Effector memory CD8-positive, alpha-beta T cell (primary cell): ENCODE data around the gene DCST2.

ENCODE experiments used
- ATAC-seq: fragments of 150-1000 bp; cut with Tn5 transposase; replicated peaks from 2 replicates; pipeline ENCODE4 v1.10.0; 2021; ENCODE audit warnings: mild to moderate bottlenecking, moderate library complexity
- DNase-seq, 3 experiments: peaks; one replicate each; pipeline ENCODE4 v3.0.0; 2021
- H3K27ac Mint-ChIP-seq, 2 donors: one replicate each; pipeline ENCODE4 v1.8.0; 2022; ENCODE audit warnings: mild to moderate bottlenecking in 2 of 2, mixed read lengths in 2 of 2, moderate library complexity in 2 of 2
- H3K27me3 Mint-ChIP-seq, 2 donors: one replicate each; pipeline ENCODE4 v1.8.0; 2022; ENCODE audit warnings: mixed read lengths in 2 of 2
- H3K36me3 Mint-ChIP-seq: one replicate; pipeline ENCODE4 v1.8.0; 2022; ENCODE audit warnings: mild to moderate bottlenecking, moderate library complexity, mixed read lengths; ENCODE audit not compliant: insufficient read depth
- H3K4me1 Mint-ChIP-seq, 2 donors: one replicate each; pipeline ENCODE4 v1.8.0; 2022; ENCODE audit warnings: low read depth in 2 of 2, mixed read lengths in 2 of 2
- H3K4me3 Mint-ChIP-seq, 2 donors: one replicate each; pipeline ENCODE4 v1.8.0; 2022; ENCODE audit warnings: mild to moderate bottlenecking in 2 of 2, mixed read lengths in 2 of 2, moderate library complexity in 2 of 2
- H3K9me3 Mint-ChIP-seq, 2 donors: one replicate each; pipeline ENCODE4 v1.8.0; 2022; ENCODE audit warnings: mixed read lengths in 2 of 2

The DCST2 gene

GRCh38 chr1:155037851-155038441 lies 4.4 kb upstream of the DCST2 start:
- Mint-ChIP-seq H3K4me1 (peaks cover 0 to 3% of the 10 kb centered on the region in 2 donors), H3K27ac (no peak overlapping the region), H3K27me3 (peaks cover 33 to 39% of the 10 kb centered on the region in 2 donors)

GRCh38 chr1:155037043-155037442 lies 3.5 kb upstream of the DCST2 start:
- H3K27me3 Mint-ChIP-seq = peaks cover 33 to 34% of the 10 kb centered on the region in 2 donors
- DNase-seq = no peak
- H3K4me3 Mint-ChIP-seq = no peak overlapping the region
- H3K9me3 Mint-ChIP-seq = no peaks in the 10 kb centered on the region
- H3K4me1 Mint-ChIP-seq = peaks cover 0 to 3% of the 10 kb centered on the region in 2 donors
- peaks cover 9% of the 10 kb centered on the region for H3K36me3 Mint-ChIP-seq
- H3K27ac Mint-ChIP-seq = no peak overlapping the region
- no peak for ATAC-seq

More at GRCh38 chr1:155037851-155038441, 4.4 kb upstream of the DCST2 start:
- DNase-seq (no peak), ATAC-seq (no peak)
- Mint-ChIP-seq H3K4me3 (no peak overlapping the region), H3K36me3 (peaks cover 9% of the 10 kb centered on the region), H3K9me3 (no peaks in the 10 kb centered on the region)

GRCh38 chr1:155035936-155036335 lies 2.4 kb upstream of the DCST2 start:
- H3K27ac Mint-ChIP-seq = no peak overlapping the region
- H3K9me3 Mint-ChIP-seq = no peaks in the 10 kb centered on the region
- peaks cover 0 to 3% of the 10 kb centered on the region in 2 donors for H3K4me1 Mint-ChIP-seq
- H3K36me3 Mint-ChIP-seq = peaks cover 9% of the 10 kb centered on the region
- ATAC-seq (no peak), DNase-seq (no peak)
- H3K27me3 Mint-ChIP-seq = peaks cover 32 to 33% of the 10 kb centered on the region in 2 donors
- no peak overlapping the region for H3K4me3 Mint-ChIP-seq

GRCh38 chr1:155034318-155035208 lies 982 bp upstream of the DCST2 start:
- Mint-ChIP-seq H3K4me3 (no peak overlapping the region), H3K36me3 (peaks cover 3% of the 10 kb centered on the region), H3K4me1 (peaks cover 0 to 3% of the 10 kb centered on the region in 2 donors), H3K27me3 (peaks cover 28 to 32% of the 10 kb centered on the region in 2 donors), H3K27ac (no peak overlapping the region), H3K9me3 (no peaks in the 10 kb centered on the region)
- ATAC-seq (no peak), DNase-seq (no peak)

GRCh38 chr1:155032886-155033285 lies 695 bp downstream of the DCST2 start:
- no peak overlapping the region for H3K4me3 Mint-ChIP-seq
- peaks cover 0 to under 1% of the 10 kb centered on the region in 2 donors for H3K4me1 Mint-ChIP-seq
- H3K36me3 Mint-ChIP-seq = peaks cover 3% of the 10 kb centered on the region
- peaks cover 15 to 17% of the 10 kb centered on the region in 2 donors for H3K27me3 Mint-ChIP-seq
- ATAC-seq = no peak
- no peak for DNase-seq
- no peak overlapping the region for H3K27ac Mint-ChIP-seq
- H3K9me3 Mint-ChIP-seq = no peaks in the 10 kb centered on the region

GRCh38 chr1:155030899-155031298 lies 2.7 kb downstream of the DCST2 start:
- DNase-seq (no peak), ATAC-seq (no peak)
- peaks cover 3% of the 10 kb centered on the region for H3K36me3 Mint-ChIP-seq
- H3K4me1 Mint-ChIP-seq = no peaks in the 10 kb centered on the region
- no peak overlapping the region for H3K4me3 Mint-ChIP-seq
- no peak overlapping the region for H3K27ac Mint-ChIP-seq
- no peaks in the 10 kb centered on the region for H3K9me3 Mint-ChIP-seq
- H3K27me3 Mint-ChIP-seq = peaks cover 11 to 14% of the 10 kb centered on the region in 2 donors

- DNase-seq (no peak), ATAC-seq (no peak)
- Mint-ChIP-seq H3K27ac (no peak overlapping the region), H3K4me1 (no peaks in the 10 kb centered on the region), H3K36me3 (peaks cover 3% of the 10 kb centered on the region), H3K4me3 (no peak overlapping the region), H3K27me3 (peaks cover 11 to 13% of the 10 kb centered on the region in 2 donors), H3K9me3 (no peaks in the 10 kb centered on the region)
Measured at GRCh38 chr1:155030243-155030795, 3.3 kb downstream of the DCST2 start.

- Mint-ChIP-seq H3K36me3 (peaks cover 3% of the 10 kb centered on the region), H3K27ac (no peak overlapping the region), H3K4me1 (no peaks in the 10 kb centered on the region), H3K27me3 (peaks cover 6 to 11% of the 10 kb centered on the region in 2 donors), H3K4me3 (no peak overlapping the region), H3K9me3 (no peaks in the 10 kb centered on the region)
- DNase-seq (no peak), ATAC-seq (no peak)
Measured at GRCh38 chr1:155029513-155030242, 3.9 kb downstream of the DCST2 start.

GRCh38 chr1:155026588-155026987 lies 7.0 kb downstream of the DCST2 start:
- H3K9me3 Mint-ChIP-seq = no peaks in the 10 kb centered on the region
- H3K4me1 Mint-ChIP-seq = peaks cover 0 to under 1% of the 10 kb centered on the region in 2 donors
- no peak for DNase-seq
- no peaks in the 10 kb centered on the region for H3K36me3 Mint-ChIP-seq
- H3K4me3 Mint-ChIP-seq = no peak overlapping the region
- ATAC-seq = no peak
- no peak overlapping the region for H3K27ac Mint-ChIP-seq
- peaks cover 0 to 6% of the 10 kb centered on the region in 2 donors for H3K27me3 Mint-ChIP-seq

GRCh38 chr1:155026154-155026553 lies 7.4 kb downstream of the DCST2 start:
- H3K36me3 Mint-ChIP-seq = no peaks in the 10 kb centered on the region
- H3K27me3 Mint-ChIP-seq = peaks cover 0 to 6% of the 10 kb centered on the region in 2 donors
- DNase-seq (no peak), ATAC-seq (no peak)
- no peak overlapping the region for H3K27ac Mint-ChIP-seq
- H3K4me3 Mint-ChIP-seq = no peak overlapping the region
- peaks cover 0 to 3% of the 10 kb centered on the region in 2 donors for H3K4me1 Mint-ChIP-seq
- no peaks in the 10 kb centered on the region for H3K9me3 Mint-ChIP-seq

GRCh38 chr1:155024315-155024714 lies 9.3 kb downstream of the DCST2 start:
- Mint-ChIP-seq H3K4me3 (no peak overlapping the region), H3K27me3 (peaks cover 0 to 6% of the 10 kb centered on the region in 2 donors), H3K36me3 (no peaks in the 10 kb centered on the region), H3K4me1 (peaks cover 2 to 7% of the 10 kb centered on the region in 2 donors), H3K9me3 (no peaks in the 10 kb centered on the region), H3K27ac (no peak overlapping the region)
- DNase-seq (no peak), ATAC-seq (no peak)

- Mint-ChIP-seq H3K27me3 (peaks cover 0 to under 1% of the 10 kb centered on the region in 2 donors), H3K9me3 (no peaks in the 10 kb centered on the region)
Measured at GRCh38 chr1:155023627-155024026, 10.0 kb downstream of the DCST2 start.

GRCh38 chr1:155022927-155023236 lies 10.7 kb downstream of the DCST2 start:
- peak overlapping the region in 1 of 2 donors; percentile 60 for H3K27ac Mint-ChIP-seq
- ATAC-seq (no peak), DNase-seq (no peak)
- H3K4me3 Mint-ChIP-seq = no peak overlapping the region
- no peaks in the 10 kb centered on the region for H3K27me3 Mint-ChIP-seq
- peaks cover 2 to 11% of the 10 kb centered on the region in 2 donors for H3K4me1 Mint-ChIP-seq
- H3K36me3 Mint-ChIP-seq = no peaks in the 10 kb centered on the region
- no peaks in the 10 kb centered on the region for H3K9me3 Mint-ChIP-seq

More at GRCh38 chr1:155023627-155024026, 10.0 kb downstream of the DCST2 start:
- no peak overlapping the region for H3K4me3 Mint-ChIP-seq
- no peaks in the 10 kb centered on the region for H3K36me3 Mint-ChIP-seq
- no peak overlapping the region for H3K27ac Mint-ChIP-seq
- DNase-seq (no peak), ATAC-seq (no peak)
- H3K4me1 Mint-ChIP-seq = peaks cover 2 to 11% of the 10 kb centered on the region in 2 donors
